Activated naive CD4-positive, alpha-beta T cell treated with anti-CD3 and anti-CD28 coated beads, Interleukin-2, amount 50 U/mL, for 16 hours (primary cell): ENCODE results near the gene GPR137.
A peak's percentile ranks its signal among the peaks of the same experiment; 100 is the strongest.

Experiments
- DNase-seq: peaks from one replicate; pipeline ENCODE4 v3.0.0-alpha.2; 2020

GPR137 gene

DNA sequence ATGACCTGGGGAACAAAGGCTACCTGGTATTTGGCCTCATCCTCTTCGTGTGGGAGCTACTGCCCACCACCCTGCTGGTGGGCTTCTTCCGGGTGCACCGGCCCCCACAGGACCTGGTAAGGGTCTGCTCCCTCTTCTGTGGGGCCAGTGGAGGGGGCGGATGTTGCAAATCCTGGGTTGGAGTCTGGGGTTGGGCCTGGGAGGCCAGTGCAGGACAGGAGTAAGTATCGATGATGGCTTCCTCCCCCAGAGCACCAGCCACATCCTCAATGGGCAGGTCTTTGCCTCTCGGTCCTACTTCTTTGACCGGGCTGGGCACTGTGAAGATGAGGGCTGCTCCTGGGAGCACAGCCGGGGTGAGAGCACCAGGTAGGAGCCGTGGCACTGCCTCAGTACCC is 2.7 kb downstream of the GPR137 start:
- no peak for DNase-seq

- DNase-seq = no peak
These were observed 3.4 kb downstream of the GPR137 start for GRCh38 chr11:64289002-64289564.

DNA sequence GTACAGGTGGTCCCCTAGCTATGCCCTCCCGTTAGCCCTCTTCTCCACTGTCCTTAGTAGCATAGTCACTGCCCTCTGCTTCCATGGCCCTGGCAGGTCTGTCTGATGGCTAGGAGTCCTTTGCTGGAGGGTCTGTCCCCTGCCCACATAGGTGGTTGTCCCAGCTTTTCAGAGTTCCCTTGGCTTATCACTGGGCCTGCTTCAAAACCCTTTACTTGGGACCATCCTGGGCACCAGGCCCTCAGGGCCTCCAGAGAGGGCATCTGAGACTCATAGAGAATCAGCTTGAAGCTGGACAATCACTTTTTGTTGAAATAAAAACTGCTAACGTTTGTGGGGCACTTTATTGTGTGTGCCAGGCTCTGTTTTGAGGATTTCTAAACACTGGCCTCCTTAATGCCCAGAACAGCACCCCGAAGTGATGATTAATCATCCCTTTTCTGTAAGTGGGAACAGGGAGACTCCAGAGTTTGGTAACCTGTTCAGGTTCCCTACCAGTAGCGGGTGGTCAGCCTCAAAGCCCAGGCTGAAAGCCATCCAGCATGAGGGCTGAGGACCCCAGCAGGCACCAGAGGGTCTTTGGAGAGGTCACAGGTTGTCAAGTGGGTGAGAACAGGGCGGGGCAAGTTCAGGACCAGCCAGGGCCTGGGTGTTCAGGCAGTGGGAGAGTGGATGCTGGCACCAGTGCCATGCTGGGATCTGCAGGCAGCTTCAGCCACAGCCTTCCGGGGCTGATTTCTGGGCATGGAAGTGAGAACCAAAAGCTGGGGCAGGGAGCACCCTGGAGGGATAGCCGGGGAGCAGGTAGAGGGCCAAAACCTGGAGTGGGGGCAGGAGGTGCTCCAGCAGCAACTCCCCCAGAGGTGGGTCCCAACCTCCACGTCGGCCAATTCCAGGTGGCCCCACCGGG is 5.0 kb downstream of the GPR137 start:
- no peak for DNase-seq

DNA sequence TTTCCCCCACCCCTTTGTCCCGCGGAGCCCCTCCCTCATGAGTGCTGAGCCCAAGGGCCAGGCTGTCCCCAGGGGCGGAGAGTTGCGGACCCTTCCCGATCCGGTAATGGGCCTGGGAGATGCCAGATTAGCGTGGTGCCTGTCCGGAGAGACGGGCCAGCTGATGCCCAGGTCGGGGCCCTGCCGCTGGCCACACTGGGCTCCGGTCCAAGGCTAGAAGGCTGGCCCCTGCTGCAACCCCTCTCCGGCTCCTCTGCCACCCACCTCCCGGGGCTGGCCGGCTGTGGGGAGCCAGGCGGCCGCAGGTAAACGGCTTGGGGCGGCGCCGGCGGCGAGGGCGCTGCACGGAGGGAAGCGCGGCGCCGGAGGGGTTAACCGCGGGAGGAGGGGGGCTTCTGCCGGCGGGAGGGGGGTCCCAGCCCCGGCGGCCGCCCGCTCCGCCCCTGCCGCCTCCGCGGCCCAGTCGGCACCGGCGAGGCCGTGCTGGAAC is 5.7 kb downstream of the GPR137 start, which contains the start of gene KCNK4:
KCNK4 (plus strand) TSS at position 41 of the 490 bp plus-strand sequence. CDS start 1,717 bp downstream, outside the sequence.
- no peak for DNase-seq

DNA sequence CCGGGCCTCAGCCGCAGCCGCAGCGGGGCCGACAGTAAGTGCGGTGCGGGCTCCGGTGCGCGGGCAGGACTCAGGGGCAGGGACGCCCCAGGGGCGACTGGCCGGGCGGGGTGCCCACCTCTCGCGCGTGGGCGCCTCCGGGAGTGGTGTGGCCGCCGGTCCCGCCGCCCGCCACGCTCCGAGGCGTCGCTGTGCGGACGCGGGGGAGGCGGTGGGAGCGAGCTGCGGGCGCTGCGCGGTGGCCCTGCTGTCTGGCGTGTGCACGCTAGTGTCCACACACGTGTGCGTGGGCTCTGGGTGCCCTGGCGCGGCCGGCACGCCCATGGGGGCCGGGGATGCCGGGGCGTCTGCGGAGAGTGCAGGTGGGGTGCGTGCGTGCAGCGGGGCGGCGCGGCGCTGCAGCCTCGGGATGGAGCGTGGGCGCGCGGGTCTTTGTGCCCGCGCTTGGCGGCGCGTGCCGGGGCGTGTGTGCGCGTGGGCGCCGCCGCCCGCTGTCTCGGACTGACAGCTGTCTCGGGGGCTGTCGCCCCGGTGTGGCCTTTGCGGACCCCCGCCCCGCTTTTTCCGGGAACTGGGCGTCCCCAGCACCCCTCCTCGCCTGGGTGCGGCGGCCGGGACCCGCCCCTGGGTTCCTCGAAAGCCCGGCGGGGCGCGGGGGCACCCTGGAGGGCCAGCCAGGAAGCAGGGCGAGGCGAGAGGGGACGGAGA is 6.3 kb downstream of the GPR137 start:
- peak; percentile 39 for DNase-seq

DNA sequence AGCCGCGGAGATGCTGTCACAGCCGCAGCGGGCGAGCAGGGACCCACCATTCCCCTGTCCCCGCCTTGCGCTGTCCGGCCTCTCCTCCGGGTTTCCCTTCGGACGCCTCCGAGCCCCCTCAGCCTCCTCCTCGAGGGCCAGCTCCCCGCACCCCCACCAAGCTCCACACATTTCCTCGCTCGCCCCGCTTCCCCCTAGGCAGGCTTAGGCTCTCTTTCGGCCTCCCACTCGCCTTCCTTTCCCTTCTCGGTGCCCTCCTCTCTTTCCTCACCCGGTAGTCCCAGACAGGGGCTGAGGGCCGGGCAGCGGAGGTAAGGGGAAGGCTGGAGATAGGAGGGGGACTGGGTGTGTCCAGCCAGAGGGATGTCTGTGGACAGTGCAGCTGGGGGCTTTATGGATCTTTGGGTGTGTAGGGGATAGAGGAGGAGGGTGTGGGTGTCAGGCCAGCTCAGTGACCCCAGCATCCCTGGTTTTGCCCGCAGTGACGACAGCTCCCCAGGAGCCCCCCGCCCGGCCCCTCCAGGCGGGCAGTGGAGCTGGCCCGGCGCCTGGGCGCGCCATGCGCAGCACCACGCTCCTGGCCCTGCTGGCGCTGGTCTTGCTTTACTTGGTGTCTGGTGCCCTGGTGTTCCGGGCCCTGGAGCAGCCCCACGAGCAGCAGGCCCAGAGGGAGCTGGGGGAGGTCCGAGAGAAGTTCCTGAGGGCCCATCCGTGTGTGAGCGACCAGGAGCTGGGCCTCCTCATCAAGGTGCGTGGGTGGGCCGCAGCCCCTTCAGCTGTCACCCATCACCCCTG is 7.0 kb downstream of the GPR137 start:
- DNase-seq = no peak

DNA sequence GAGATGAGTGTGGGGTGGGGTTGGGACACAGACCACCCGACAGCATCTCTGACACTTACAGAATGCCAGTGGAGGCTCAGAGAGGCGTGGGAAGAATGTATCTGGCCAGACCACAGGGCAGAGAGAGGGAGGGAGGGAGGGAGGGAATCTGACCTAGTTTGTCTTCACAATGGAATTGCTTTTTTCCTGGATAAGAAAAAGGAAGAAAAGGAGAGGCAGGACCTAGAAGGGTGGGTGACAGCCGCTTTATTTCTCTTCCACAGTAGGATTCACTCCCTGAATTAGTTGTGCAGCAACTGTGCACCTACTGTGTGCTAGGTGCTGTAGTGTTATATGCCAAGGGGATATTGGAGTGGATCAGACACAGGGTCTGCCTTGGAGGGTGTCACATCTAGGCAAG is 9.1 kb downstream of the GPR137 start:
- DNase-seq = no peak

- DNase-seq = no peak
These were observed 10.1 kb downstream of the GPR137 start for GRCh38 chr11:64295760-64296159.

DNA sequence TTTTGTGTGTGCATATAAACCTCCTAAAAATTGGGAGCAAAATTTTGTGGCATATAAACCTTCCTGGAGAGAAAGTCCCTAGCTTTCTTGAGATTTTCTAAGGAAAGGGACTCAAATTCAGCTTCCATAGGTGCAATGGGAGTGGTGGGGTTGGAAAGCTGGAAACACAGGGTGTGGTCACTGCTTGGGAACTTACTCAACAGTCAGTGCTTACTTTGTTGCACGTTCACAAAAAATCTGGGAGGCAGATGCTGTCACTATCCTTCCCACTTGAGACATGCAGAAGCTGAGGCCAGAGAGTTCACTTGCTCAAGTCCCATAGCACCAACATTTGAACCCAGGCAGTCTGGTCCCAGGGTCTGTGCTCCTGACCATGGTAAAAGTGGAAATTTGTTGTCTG is 10.6 kb downstream of the GPR137 start:
- no peak for DNase-seq

DNA sequence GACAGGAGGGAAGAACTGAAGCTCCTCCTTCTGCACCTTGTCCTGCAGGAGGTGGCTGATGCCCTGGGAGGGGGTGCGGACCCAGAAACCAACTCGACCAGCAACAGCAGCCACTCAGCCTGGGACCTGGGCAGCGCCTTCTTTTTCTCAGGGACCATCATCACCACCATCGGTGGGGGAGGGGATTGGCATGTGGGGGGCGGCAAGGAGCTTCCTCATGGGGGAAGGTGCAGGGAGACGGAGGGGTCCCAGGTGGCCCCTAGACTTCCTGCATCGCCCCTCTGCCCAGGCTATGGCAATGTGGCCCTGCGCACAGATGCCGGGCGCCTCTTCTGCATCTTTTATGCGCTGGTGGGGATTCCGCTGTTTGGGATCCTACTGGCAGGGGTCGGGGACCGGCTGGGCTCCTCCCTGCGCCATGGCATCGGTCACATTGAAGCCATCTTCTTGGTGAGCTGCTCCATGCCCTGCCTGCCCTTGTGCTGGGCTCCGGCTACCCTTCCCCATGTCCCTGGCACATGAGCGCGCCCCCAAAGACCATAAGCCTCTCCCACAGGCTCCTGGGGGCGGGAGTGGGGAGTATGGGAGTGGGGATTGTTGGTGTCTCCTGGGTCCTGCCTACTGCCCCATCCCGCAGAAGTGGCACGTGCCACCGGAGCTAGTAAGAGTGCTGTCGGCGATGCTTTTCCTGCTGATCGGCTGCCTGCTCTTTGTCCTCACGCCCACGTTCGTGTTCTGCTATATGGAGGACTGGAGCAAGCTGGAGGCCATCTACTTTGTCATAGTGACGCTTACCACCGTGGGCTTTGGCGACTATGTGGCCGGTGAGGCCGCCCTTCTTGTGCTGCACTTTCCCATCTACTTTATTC is 11.4 kb downstream of the GPR137 start:
- DNase-seq = no peak

- DNase-seq = no peak
These were observed 12.2 kb downstream of the GPR137 start for GRCh38 chr11:64297699-64298358.

GRCh38 chr11:64298966-64299846 is 13.6 kb downstream of the GPR137 start:
- no peak for DNase-seq

GRCh38 chr11:64299847-64300648 is 14.4 kb downstream of the GPR137 start, which contains the start of gene CATSPERZ:
TSS of gene CATSPERZ (plus strand) at chr11:64300358. CDS start at chr11:64300411, 53 bp downstream.
- DNase-seq = no peak

DNA sequence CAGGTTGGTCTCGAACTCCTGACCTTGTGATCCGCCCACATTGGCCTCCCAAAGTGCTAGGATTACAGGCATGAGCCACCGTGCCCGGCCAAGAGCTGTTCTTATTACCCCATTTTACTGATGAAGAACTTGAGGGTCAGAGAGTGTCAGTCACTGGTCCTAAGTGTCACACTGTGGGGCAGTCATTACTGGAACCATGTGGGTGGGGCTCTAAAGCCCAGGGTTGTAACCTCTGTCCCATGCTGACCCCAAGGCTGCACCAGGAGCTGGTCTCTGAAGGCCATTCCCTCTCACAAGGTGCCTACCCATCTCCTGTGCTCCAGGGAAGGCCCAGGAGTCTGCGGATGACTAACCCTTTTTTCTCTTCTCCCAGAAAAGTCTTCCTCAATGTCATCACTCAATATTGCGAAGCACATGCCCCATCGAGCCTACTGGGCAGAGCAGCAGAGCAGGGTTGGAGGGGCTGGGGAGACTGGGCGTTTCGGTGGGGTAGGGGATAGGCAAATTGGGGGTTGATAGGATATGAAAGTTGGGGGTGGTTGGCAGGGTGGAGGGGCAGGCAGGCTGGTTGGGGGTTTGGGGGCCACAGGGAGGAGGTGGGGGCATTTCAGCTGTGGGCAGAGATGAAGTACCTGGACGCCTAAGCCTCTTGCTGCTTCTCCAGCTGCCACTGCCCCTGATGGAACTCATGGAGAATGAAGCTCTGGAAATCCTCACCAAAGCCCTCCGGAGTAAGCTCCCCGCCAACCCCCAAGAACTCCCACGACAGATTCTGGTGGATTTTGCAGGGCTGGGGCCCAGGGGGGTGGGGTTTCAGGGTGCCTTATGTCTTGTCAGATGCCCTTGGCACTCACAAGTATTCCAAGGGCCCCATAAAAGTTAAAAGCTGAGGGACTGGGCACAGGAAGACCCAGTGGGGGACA is 17.7 kb downstream of the GPR137 start:
- no peak for DNase-seq

DNA sequence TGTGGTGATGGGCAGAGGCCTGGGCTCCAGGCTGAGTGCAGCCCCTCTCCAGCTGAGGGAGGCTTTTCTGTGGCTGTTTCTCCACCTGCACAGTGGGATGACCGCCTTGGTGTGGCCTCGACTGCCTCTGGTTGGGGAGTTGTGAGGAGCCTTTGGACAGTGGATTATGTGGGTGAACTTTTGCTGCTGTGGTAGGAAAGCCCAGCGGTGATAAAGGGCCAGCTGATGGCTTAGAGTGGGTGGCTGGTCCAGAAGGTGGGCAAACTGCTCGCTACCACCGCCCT is 18.3 kb downstream of the GPR137 start:
- DNase-seq = no peak

DNA sequence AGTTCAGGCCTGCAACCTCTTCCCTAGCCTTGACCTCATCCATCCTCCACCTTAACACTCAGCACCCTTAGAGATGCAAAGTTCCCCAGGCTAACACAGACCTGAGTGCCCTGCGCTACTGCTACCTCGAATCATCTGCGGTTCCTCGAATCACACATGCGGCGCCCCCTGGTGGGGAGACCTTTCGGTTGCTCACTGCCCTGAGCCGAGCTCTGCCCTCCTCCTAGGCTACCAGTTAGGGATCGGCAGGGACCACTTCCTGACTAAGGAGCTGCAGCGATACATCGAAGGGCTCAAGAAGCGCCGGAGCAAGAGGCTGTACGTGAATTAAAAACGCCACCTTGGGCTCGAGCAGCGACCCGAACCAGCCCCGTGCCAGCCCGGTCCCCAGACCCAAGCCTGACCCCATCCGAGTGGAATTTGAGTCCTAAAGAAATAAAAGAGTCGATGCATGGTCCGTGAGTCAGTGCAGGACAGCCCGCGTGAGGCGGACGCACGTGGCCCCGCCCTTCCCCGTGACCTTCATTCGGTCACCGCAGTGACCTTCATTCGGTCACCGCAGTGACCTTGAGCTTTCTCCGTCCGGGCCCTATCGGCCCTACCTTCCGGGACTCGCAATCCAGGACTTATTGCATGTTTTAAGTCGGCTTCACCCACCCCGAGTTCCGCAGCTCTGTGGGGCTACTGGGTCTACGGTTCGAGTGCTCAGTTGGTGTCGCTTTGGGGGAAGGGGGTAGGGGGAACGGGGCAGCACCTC is 18.8 kb downstream of the GPR137 start:
- peak; percentile 94 for DNase-seq

DNA sequence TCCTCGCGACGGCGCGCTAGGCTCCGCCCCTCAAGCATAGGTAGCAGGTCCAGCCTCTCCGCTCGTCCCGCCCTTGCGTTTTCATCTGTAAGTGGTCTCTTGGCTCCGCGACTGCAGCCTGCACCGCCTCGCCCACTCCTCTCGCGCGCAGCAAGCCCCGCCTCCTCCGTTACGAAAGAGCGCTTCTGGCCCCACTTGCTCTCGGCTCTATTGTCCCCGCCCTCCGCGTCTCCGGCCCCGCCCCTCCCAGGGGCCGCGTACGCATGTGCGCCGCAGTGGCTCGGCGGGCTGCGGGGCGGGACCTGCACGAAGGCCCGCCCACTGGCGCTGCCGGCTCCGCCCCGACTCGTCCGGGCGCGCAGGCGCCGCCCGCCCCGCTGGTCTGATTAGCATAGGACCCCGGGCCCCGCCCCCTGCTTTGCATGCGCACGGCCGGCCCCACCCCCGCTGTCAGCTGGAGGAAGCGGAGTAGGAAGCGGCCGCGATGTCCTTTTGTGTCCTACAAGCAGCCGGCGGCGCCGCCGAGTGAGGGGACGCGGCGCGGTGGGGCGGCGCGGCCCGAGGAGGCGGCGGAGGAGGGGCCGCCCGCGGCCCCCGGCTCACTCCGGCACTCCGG is 19.5 kb downstream of the GPR137 start, which contains the start of gene ESRRA:
ESRRA (plus strand) TSS at position 450 of the 616 bp plus-strand sequence. CDS start 1,656 bp downstream, outside the sequence.
- peak; percentile 100 for DNase-seq
